Measurements from ENCODE around the gene DHRSX.
"Not testable (repeated sequence)": the region's sequence is repeated elsewhere in the genome, so short reads cannot be mapped to it uniquely, and the experiment has no call there.

Gene DHRSX

DNA sequence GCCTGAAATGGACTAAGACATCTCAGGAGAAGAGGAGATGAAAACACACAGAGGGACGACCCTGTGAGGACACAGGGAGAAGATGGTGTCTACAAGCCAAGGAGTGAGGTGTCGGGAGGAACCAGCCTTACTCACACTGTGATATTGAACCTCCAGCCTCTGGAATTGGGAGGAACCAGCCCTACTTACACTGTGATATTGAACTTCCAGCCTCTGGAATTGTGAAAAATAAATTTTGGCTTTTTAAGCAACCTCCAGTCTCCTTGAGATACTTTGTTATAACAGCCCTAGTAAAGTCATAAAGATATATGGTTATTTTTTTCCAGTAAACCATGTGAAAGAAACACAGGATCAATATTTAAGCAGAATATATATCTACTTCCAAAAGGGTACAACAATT, 76.5 kb downstream of the DHRSX start:
- TF ChIP-seq ZNF274 (IDR thresholded peaks at IDR 0.05; ENCODE audit: low read depth, low read length) (no peak), YY1 (IDR thresholded peaks at IDR 0.05; ENCODE audit: insufficient read depth, insufficient read length) (no peak), SUZ12 (IDR thresholded peaks at IDR 0.05; ENCODE audit: extremely low read depth, insufficient read depth, insufficient read length) (no peak)

DNA sequence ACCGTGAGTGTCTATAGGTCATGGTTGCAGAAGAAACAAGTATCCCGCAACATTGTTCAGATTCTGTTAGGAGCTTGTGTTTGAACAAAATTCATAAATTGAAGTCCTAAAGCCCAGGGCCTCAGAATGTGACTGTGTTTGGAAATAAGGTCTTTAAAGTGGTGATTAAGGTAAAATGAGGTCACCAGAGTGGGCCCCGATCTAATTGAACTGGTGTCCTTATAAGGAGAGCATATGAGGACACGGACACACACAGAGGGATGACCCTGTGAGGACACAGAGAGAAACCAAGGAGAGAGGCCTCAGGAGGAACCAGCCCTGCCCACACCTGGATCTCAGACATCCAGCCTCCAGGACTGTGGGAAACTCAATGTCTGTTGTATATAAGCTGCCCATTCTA, 76.9 kb downstream of the DHRSX start:
- Histone ChIP-seq H3K27me3 (ENCODE audit: insufficient read depth, insufficient read length) (no peaks in the 10 kb centered on the region), H3K36me3 (ENCODE audit: insufficient read depth, insufficient read length, low read length) (no peaks in the 10 kb centered on the region), H3K9ac (ENCODE audit: insufficient read length, low read depth) (no peak overlapping the region), H3K4me1 (ENCODE audit: insufficient read depth, insufficient read length) (no peaks in the 10 kb centered on the region), H3K9me3 (ENCODE audit: insufficient read depth, low read length) (peaks cover 10% of the 10 kb centered on the region; the same call in 1 of the 2 replicates), H3K4me3 (ENCODE audit: insufficient read length, low read depth) (no peak overlapping the region)
- TF ChIP-seq ZNF274 (IDR thresholded peaks at IDR 0.05; ENCODE audit: low read depth, low read length) (no peak), YY1 (IDR thresholded peaks at IDR 0.05; ENCODE audit: insufficient read depth, insufficient read length) (no peak), SUZ12 (IDR thresholded peaks at IDR 0.05; ENCODE audit: extremely low read depth, insufficient read depth, insufficient read length) (no peak)
- no peak for DNase-seq (ENCODE audit: low read depth, low spot score)

More for the DNA sequence above, 76.5 kb downstream of the DHRSX start:
- Histone ChIP-seq H3K4me1 (ENCODE audit: insufficient read depth, insufficient read length) (no peaks in the 10 kb centered on the region), H3K9ac (ENCODE audit: insufficient read length, low read depth) (no peak overlapping the region), H3K36me3 (ENCODE audit: insufficient read depth, insufficient read length, low read length) (no peaks in the 10 kb centered on the region), H3K9me3 (ENCODE audit: insufficient read depth, low read length) (peaks cover 10% of the 10 kb centered on the region; the same call in 1 of the 2 replicates), H3K4me3 (ENCODE audit: insufficient read length, low read depth) (no peak overlapping the region), H3K27me3 (ENCODE audit: insufficient read depth, insufficient read length) (no peaks in the 10 kb centered on the region)
- no peak for DNase-seq (ENCODE audit: low read depth, low spot score)

DNA sequence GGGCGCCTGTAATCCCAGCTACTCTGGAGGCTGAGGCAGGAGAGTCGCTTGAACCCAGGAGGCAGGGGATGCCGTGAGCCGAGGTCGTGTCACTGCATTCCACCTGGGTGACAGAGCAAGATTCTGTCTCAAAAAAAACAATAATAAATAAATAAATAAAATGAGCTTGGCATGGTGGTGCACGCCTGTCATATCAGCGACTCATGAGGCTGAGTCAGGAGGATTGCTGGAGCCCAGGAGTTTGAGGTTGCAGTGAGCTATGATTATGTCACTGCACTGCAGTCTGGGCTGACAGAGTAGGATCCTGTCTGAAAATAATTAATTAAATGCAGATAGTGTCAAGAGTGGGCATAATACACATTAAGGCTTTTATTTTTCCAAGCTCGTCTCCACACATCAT, 77.5 kb downstream of the DHRSX start:
- Histone ChIP-seq H3K36me3 (ENCODE audit: insufficient read depth, insufficient read length, low read length) (no peaks in the 10 kb centered on the region), H3K9me3 (ENCODE audit: insufficient read depth, low read length) (peaks cover 10% of the 10 kb centered on the region; the same call in 1 of the 2 replicates), H3K4me1 (ENCODE audit: insufficient read depth, insufficient read length) (no peaks in the 10 kb centered on the region), H3K9ac (ENCODE audit: insufficient read length, low read depth) (no peak overlapping the region), H3K27me3 (ENCODE audit: insufficient read depth, insufficient read length) (no peaks in the 10 kb centered on the region), H3K4me3 (ENCODE audit: insufficient read length, low read depth) (no peak overlapping the region)
- no peak for DNase-seq (ENCODE audit: low read depth, low spot score)
- TF ChIP-seq SUZ12 (IDR thresholded peaks at IDR 0.05; ENCODE audit: extremely low read depth, insufficient read depth, insufficient read length) (no peak), ZNF274 (IDR thresholded peaks at IDR 0.05; ENCODE audit: low read depth, low read length) (no peak), YY1 (IDR thresholded peaks at IDR 0.05; ENCODE audit: insufficient read depth, insufficient read length) (no peak)

DNA sequence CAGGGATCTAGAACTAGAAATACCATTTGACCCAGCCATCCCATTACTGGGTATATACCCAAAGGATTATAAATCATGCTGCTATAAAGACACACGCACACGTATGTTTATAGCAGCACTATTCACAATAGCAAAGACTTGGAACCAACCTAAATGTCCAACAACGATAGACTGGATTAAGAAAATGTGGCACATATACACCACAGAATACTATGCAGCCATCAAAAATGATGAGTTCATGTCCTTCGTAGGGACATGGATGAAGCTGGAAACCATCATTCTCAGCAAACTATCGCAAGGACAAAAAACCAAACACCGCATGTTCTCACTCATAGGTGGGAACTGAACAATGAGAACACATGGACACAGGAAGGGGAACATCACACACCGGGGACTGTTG, 81.4 kb downstream of the DHRSX start:
- not testable (repeated sequence) for H3K4me1 ChIP-seq (ENCODE audit: insufficient read depth, insufficient read length); H3K36me3 ChIP-seq (ENCODE audit: insufficient read depth, insufficient read length, low read length); H3K4me3 ChIP-seq (ENCODE audit: insufficient read length, low read depth); H3K9me3 ChIP-seq (ENCODE audit: insufficient read depth, low read length); H3K9ac ChIP-seq (ENCODE audit: insufficient read length, low read depth); DNase-seq (ENCODE audit: low read depth, low spot score); H3K27me3 ChIP-seq (ENCODE audit: insufficient read depth, insufficient read length)

DNA sequence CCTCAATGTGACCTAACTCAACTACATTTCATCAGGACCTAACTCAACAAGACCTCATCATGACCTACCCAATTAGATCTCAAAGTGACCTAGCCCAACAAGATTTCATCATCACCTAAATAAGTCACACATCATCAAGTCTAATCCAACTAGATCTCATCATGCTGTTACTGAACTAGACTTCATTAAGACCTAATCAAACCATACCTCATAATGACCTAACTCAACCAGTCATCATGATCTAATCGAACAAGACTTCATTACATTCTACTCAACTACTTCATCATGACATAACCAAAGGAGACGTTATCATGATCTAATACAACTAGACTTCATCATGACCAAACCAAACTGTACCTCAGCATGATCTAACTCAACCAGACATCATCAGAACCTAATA, 82.8 kb downstream of the DHRSX start:
- Histone ChIP-seq H3K4me3 (ENCODE audit: insufficient read length, low read depth) (no peak overlapping the region), H3K27me3 (ENCODE audit: insufficient read depth, insufficient read length) (no peaks in the 10 kb centered on the region), H3K9me3 (ENCODE audit: insufficient read depth, low read length) (peaks cover 8% of the 10 kb centered on the region; the same call in 1 of the 2 replicates), H3K9ac (ENCODE audit: insufficient read length, low read depth) (no peak overlapping the region), H3K36me3 (ENCODE audit: insufficient read depth, insufficient read length, low read length) (no peaks in the 10 kb centered on the region), H3K4me1 (ENCODE audit: insufficient read depth, insufficient read length) (no peaks in the 10 kb centered on the region)
- TF ChIP-seq ZNF274 (IDR thresholded peaks at IDR 0.05; ENCODE audit: low read depth, low read length): no peak
- TF ChIP-seq SUZ12 (IDR thresholded peaks at IDR 0.05; ENCODE audit: extremely low read depth, insufficient read depth, insufficient read length): no peak
- TF ChIP-seq YY1 (IDR thresholded peaks at IDR 0.05; ENCODE audit: insufficient read depth, insufficient read length): no peak
- no peak for DNase-seq (ENCODE audit: low read depth, low spot score)

DNA sequence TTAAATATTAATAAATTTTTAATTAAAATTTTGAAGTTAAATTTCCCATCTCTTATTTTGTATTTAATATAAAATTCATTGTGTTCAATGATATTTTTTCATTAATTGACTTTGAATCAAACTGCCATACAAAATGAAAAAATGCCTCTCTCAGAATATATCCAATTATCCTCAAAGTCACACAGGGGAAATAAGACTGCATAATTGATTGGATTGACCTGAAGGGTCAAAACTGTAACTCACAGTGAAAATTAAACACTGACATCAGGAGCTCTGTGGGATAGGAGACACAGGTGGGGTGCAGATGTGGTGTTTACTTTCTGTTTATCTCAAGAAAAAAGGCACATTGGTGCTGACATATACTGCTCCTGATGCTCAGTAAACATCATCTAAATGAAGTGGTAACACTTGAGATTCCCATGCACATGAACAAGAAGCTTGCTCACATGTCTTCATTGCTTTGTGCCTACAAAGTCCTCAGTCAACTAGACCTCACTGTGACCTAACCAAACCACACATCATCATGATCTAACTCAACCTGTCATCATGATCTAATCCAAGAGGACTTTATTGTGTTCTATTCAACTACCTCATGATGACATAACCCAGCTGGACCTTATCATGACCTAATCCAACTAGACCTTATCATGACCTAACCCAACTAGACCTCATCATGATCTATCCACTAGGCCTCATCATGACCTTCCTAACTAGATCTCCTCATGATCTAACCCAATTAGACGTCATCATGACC, 83.7 kb downstream of the DHRSX start:
- no peak overlapping the region for H3K4me3 ChIP-seq (ENCODE audit: insufficient read length, low read depth)
- DNase-seq (ENCODE audit: low read depth, low spot score): no peak
- TF ChIP-seq SUZ12 (IDR thresholded peaks at IDR 0.05; ENCODE audit: extremely low read depth, insufficient read depth, insufficient read length) (no peak), ZNF274 (IDR thresholded peaks at IDR 0.05; ENCODE audit: low read depth, low read length) (no peak), YY1 (IDR thresholded peaks at IDR 0.05; ENCODE audit: insufficient read depth, insufficient read length) (no peak)
- no peaks in the 10 kb centered on the region for H3K36me3 ChIP-seq (ENCODE audit: insufficient read depth, insufficient read length, low read length)
- H3K9ac ChIP-seq (ENCODE audit: insufficient read length, low read depth): no peak overlapping the region
- no peaks in the 10 kb centered on the region for H3K27me3 ChIP-seq (ENCODE audit: insufficient read depth, insufficient read length)
- no peaks in the 10 kb centered on the region for H3K4me1 ChIP-seq (ENCODE audit: insufficient read depth, insufficient read length)
- peaks cover 8% of the 10 kb centered on the region; the same call in 1 of the 2 replicates for H3K9me3 ChIP-seq (ENCODE audit: insufficient read depth, low read length)

DNA sequence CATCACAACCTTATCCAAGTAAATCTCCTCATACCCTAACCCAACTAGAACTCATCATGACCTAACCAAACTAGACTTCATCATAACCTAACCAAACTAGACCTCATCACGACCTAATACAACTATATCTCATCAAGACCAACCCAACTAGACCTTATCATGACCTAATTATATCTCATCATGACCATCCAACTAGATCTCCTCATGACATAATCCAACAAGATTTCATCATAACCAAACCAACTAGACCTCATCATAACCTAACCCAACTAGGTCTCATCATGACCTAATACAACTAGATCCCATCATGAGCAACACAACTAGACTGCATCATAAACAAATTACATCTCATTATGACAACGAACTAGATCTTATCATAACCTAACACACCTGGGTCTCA, 86.4 kb downstream of the DHRSX start:
- DNase-seq (ENCODE audit: low read depth, low spot score): no peak
- no peaks in the 10 kb centered on the region for H3K4me1 ChIP-seq (ENCODE audit: insufficient read depth, insufficient read length)
- no peak overlapping the region for H3K4me3 ChIP-seq (ENCODE audit: insufficient read length, low read depth)
- peaks cover 8% of the 10 kb centered on the region; the same call in 1 of the 2 replicates for H3K9me3 ChIP-seq (ENCODE audit: insufficient read depth, low read length)
- no peaks in the 10 kb centered on the region for H3K27me3 ChIP-seq (ENCODE audit: insufficient read depth, insufficient read length)
- no peak overlapping the region for H3K9ac ChIP-seq (ENCODE audit: insufficient read length, low read depth)
- TF ChIP-seq SUZ12 (IDR thresholded peaks at IDR 0.05; ENCODE audit: extremely low read depth, insufficient read depth, insufficient read length): no peak
- no peak for TF ChIP-seq ZNF274 (IDR thresholded peaks at IDR 0.05; ENCODE audit: low read depth, low read length)
- no peak for TF ChIP-seq YY1 (IDR thresholded peaks at IDR 0.05; ENCODE audit: insufficient read depth, insufficient read length)
- no peaks in the 10 kb centered on the region for H3K36me3 ChIP-seq (ENCODE audit: insufficient read depth, insufficient read length, low read length)
